A673 (cell line): ENCODE results near the gene KDM8.

Source experiments
- CTCF ChIP-seq: fragments of 300-800, 200-600 bp; sonication (generic); conservative IDR thresholded peaks from 2 replicates; pipeline ENCODE4 v1.5.1; 2017; ENCODE audit warnings: low read depth, mild to moderate bottlenecking, antibody characterized with exemption, low read length, moderate library complexity, mixed read lengths
- EZH2 ChIP-seq: fragments of 200-600 bp; sonication (generic); IDR thresholded peaks from 2 replicates; pipeline ENCODE4 v1.6.1; 2017; ENCODE audit warnings: borderline replicate concordance, low read depth, mild to moderate bottlenecking, mixed read lengths, antibody characterized with exemption, low read length; ENCODE audit not compliant: poor library complexity, severe bottlenecking

GRCh38 chr16:27231692-27232060, 28.4 kb downstream of the KDM8 start:
- TF ChIP-seq CTCF (no peak), EZH2 (no peak)
